HTERT RPE-1 (cell line): ENCODE measurements around the gene ITM2A.

Experiments used
- in situ Hi-C: fragments of 300-500 bp; cut with MboI; formaldehyde crosslinking; loops from 4 replicates; pipeline ENCODE4 v1.14.3; 2020; ENCODE audit warnings: low sequenced_read_pairs

The ITM2A gene

GRCh38 chrX:79366873-79367749 is at the start of gene ITM2A:
TSS of gene ITM2A (minus strand) at chrX:79367334. CDS start at chrX:79367215, 119 bp downstream.
- in situ Hi-C loops, result no loop called here

GRCh38 chrX:79415056-79415455 is 47.9 kb upstream of the ITM2A start:
- in situ Hi-C loops, result no loop called here

- in situ Hi-C loops, result no loop called here
Measured at GRCh38 chrX:79413963-79414362, 46.8 kb upstream of the ITM2A start.

- in situ Hi-C loops, result no loop called here
Measured at GRCh38 chrX:79412972-79413371, 45.8 kb upstream of the ITM2A start.

- in situ Hi-C loops, result no loop called here
Measured at GRCh38 chrX:79412166-79412565, 45.0 kb upstream of the ITM2A start.

- in situ Hi-C loops, result no loop called here
Measured at GRCh38 chrX:79409657-79410056, 42.5 kb upstream of the ITM2A start.

- in situ Hi-C loops, result no loop called here
Measured at GRCh38 chrX:79408623-79409322, 41.6 kb upstream of the ITM2A start.

GRCh38 chrX:79400623-79401022 is 33.5 kb upstream of the ITM2A start:
- in situ Hi-C loops, result no loop called here

- in situ Hi-C loops, result no loop called here
Measured at GRCh38 chrX:79375340-79375739, 8.2 kb upstream of the ITM2A start.

GRCh38 chrX:79371640-79372039 is 4.5 kb upstream of the ITM2A start:
- in situ Hi-C loops, result no loop called here

- in situ Hi-C loops, result no loop called here
Measured at GRCh38 chrX:79371101-79371500, 4.0 kb upstream of the ITM2A start.

GRCh38 chrX:79369871-79370270 is 2.7 kb upstream of the ITM2A start:
- in situ Hi-C loops, result no loop called here

GRCh38 chrX:79368441-79368840 is 1.3 kb upstream of the ITM2A start:
- in situ Hi-C loops, result no loop called here

GRCh38 chrX:79367907-79368306 is 773 bp upstream of the ITM2A start:
- in situ Hi-C loops, result no loop called here

- in situ Hi-C loops, result no loop called here
Measured at GRCh38 chrX:79366556-79366872, 620 bp downstream of the ITM2A start.

- in situ Hi-C loops, result no loop called here
Measured at GRCh38 chrX:79365591-79365990, 1.5 kb downstream of the ITM2A start.

- in situ Hi-C loops, result no loop called here
Measured at GRCh38 chrX:79364306-79364705, 2.8 kb downstream of the ITM2A start.

GRCh38 chrX:79361192-79361870 is 5.8 kb downstream of the ITM2A start:
- in situ Hi-C loops, result no loop called here

GRCh38 chrX:79336869-79337815 is 30.0 kb downstream of the ITM2A start:
- in situ Hi-C loops, result no loop called here

- in situ Hi-C loops, result no loop called here
Measured at GRCh38 chrX:79330022-79330421, 37.1 kb downstream of the ITM2A start.
